GM18499 (cell line): ENCODE results near the gene FAM149B1.

Experiments used
- ATAC-seq: cut with Tn5 transposase; IDR thresholded peaks from one replicate; pipeline ENCODE4 v1.9.1; 2021; ENCODE audit warnings: moderate number of reproducible peaks; ENCODE audit not compliant: insufficient read depth, unreplicated experiment

The FAM149B1 gene

GRCh38 chr10:73172867-73173266, 4.9 kb downstream of the FAM149B1 start:
- no peak for ATAC-seq

GRCh38 chr10:73174148-73174925, 6.4 kb downstream of the FAM149B1 start:
- no peak for ATAC-seq

GRCh38 chr10:73182568-73182967, 14.6 kb downstream of the FAM149B1 start:
- ATAC-seq = no peak

GRCh38 chr10:73183667-73184281, 15.9 kb downstream of the FAM149B1 start:
- no peak for ATAC-seq

GRCh38 chr10:73186266-73186665, 18.3 kb downstream of the FAM149B1 start:
- ATAC-seq = no peak

GRCh38 chr10:73190188-73190587, 22.3 kb downstream of the FAM149B1 start:
- no peak for ATAC-seq

- ATAC-seq = no peak
Measured at GRCh38 chr10:73205081-73205480, 37.2 kb downstream of the FAM149B1 start.

GRCh38 chr10:73205890-73206289, 38.0 kb downstream of the FAM149B1 start:
- ATAC-seq = no peak

- no peak for ATAC-seq
Measured at GRCh38 chr10:73206385-73206784, 38.5 kb downstream of the FAM149B1 start.

- ATAC-seq = no peak
Measured at GRCh38 chr10:73207883-73208282, 40.0 kb downstream of the FAM149B1 start.

GRCh38 chr10:73209705-73210104, 41.8 kb downstream of the FAM149B1 start:
- ATAC-seq = no peak

GRCh38 chr10:73210395-73211105, 42.6 kb downstream of the FAM149B1 start:
- no peak for ATAC-seq

GRCh38 chr10:73211106-73211811, 43.3 kb downstream of the FAM149B1 start:
- ATAC-seq = no peak

GRCh38 chr10:73215749-73216148, 47.8 kb downstream of the FAM149B1 start:
- ATAC-seq = no peak

- no peak for ATAC-seq
Measured at GRCh38 chr10:73217628-73218027, 49.7 kb downstream of the FAM149B1 start.

- no peak for ATAC-seq
Measured at GRCh38 chr10:73218431-73219191, 50.7 kb downstream of the FAM149B1 start.

GRCh38 chr10:73219384-73219783, 51.5 kb downstream of the FAM149B1 start:
- ATAC-seq = no peak

GRCh38 chr10:73220989-73221388, 53.1 kb downstream of the FAM149B1 start:
- ATAC-seq = no peak

GRCh38 chr10:73225518-73225917, 57.6 kb downstream of the FAM149B1 start:
- no peak for ATAC-seq

- ATAC-seq = no peak
Measured at GRCh38 chr10:73226663-73227062, 58.7 kb downstream of the FAM149B1 start.
